ENCODE data around the gene VSTM1.

- TF ChIP-seq POLR2AphosphoS5 (IDR thresholded peaks at IDR 0.05): no peak
- no peak for TF ChIP-seq CTCF (IDR thresholded peaks at IDR 0.05)
- no peak for TF ChIP-seq POLR2A (IDR thresholded peaks at IDR 0.05)
Observed at GRCh38 chr19:54069470-54069869, 5.8 kb upstream of the VSTM1 start.

Data from sigmoid colon (tissue), 4 donors.